NT2/D1 (cell line): Measurements from ENCODE around the gene FAHD1.

Experiments used
- DNase-seq: peaks from one replicate; pipeline ENCODE4 v3.0.0-alpha.2; 2011; ENCODE audit warnings: low read depth, low spot score
- H3K27me3 ChIP-seq: 2 replicates; pipeline ENCODE4 v1.6.0; 2011; ENCODE audit warnings: mild to moderate bottlenecking; ENCODE audit not compliant: insufficient read length, insufficient read depth
- H3K36me3 ChIP-seq: 2 replicates; pipeline ENCODE4 v1.6.1; 2011; ENCODE audit warnings: mild to moderate bottlenecking, low read length, mixed read lengths; ENCODE audit not compliant: insufficient read depth, insufficient read length
- H3K4me1 ChIP-seq: 2 replicates; pipeline ENCODE4 v1.5.1; 2011; ENCODE audit not compliant: insufficient read depth, insufficient read length
- H3K4me3 ChIP-seq: 2 replicates; pipeline ENCODE4 v1.5.1; 2011; ENCODE audit warnings: low read depth; ENCODE audit not compliant: insufficient read length
- H3K9ac ChIP-seq: 2 replicates; pipeline ENCODE4 v1.6.0; 2011; ENCODE audit warnings: low read depth; ENCODE audit not compliant: insufficient read length
- H3K9me3 ChIP-seq: 2 replicates; pipeline ENCODE4 v1.5.1; 2011; ENCODE audit warnings: mild to moderate bottlenecking, low read length; ENCODE audit not compliant: insufficient read depth
- SUZ12 ChIP-seq: IDR thresholded peaks from 2 replicates; pipeline ENCODE4 v1.6.1; 2011; ENCODE audit not compliant: insufficient read length, insufficient read depth; ENCODE audit errors: extremely low read depth
- YY1 ChIP-seq: IDR thresholded peaks from 2 replicates; pipeline ENCODE4 v1.6.1; 2011; ENCODE audit not compliant: insufficient read length, insufficient read depth
- ZNF274 ChIP-seq: IDR thresholded peaks from 2 replicates; pipeline ENCODE4 v1.6.1; 2011; ENCODE audit warnings: mild to moderate bottlenecking, low read depth, low read length

The FAHD1 gene

DNA sequence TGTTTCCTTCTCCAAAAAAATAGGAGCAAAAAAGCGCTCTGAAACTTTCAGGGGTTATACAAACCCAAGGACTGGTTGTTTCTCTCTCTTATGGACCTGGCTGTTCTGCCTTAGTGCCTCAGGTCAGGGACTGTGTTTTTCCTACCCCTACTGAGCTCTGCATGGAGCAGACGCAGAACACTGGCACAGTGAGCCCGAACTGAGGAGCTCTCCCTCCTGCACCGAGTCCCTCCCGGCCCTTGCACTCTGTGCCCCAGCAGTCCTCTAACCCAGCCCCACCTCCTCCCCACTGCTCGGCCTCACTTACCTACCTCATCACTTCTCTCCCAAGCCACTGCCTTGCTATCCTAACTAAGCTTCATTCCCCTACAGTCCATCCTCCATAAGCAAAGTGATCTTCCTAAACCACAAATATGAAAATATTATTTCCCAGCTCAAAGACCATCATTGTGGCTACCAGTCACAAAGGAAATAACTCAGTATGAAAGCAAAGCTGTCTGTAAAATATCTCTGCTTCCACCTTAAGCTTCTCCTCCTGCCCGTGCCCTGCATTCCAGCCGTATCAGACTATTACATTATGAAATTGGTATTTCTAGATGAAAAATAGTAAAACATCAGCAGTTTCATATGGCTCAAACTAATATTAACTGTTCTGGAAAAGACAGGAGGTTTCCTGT is 31.3 kb downstream of the FAHD1 start:
- TF ChIP-seq YY1 (no peak), ZNF274 (no peak), SUZ12 (no peak)
- Histone ChIP-seq H3K27me3 (no peaks in the 10 kb centered on the region), H3K9me3 (no peaks in the 10 kb centered on the region), H3K36me3 (no peaks in the 10 kb centered on the region), H3K9ac (no peak overlapping the region), H3K4me3 (no peak overlapping the region), H3K4me1 (no peaks in the 10 kb centered on the region)
- no peak for DNase-seq

DNA sequence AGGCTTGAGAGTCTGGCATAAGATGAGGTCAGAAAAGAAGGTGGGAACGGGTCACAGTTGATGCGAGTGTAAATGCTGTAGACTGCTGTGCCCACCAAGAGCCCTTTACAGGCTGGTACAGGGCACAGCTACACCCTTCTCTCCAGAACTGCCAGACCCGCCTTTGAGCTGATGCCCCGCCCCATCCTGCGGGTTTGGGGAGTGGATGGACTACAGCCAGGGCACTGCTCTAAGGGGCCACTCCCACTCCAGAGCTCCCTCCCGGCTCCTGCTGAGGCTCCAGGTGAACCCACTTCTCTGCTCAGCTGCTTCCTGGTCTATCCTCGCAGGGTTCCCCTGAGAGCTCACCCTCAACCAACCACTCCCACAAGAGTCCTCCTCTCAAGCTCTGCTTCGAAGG is 32.6 kb downstream of the FAHD1 start:
- Histone ChIP-seq H3K9me3 (no peaks in the 10 kb centered on the region), H3K4me1 (no peaks in the 10 kb centered on the region), H3K9ac (no peak overlapping the region), H3K4me3 (no peak overlapping the region), H3K36me3 (no peaks in the 10 kb centered on the region), H3K27me3 (no peaks in the 10 kb centered on the region)
- TF ChIP-seq ZNF274 (no peak), YY1 (no peak), SUZ12 (no peak)
- no peak for DNase-seq

DNA sequence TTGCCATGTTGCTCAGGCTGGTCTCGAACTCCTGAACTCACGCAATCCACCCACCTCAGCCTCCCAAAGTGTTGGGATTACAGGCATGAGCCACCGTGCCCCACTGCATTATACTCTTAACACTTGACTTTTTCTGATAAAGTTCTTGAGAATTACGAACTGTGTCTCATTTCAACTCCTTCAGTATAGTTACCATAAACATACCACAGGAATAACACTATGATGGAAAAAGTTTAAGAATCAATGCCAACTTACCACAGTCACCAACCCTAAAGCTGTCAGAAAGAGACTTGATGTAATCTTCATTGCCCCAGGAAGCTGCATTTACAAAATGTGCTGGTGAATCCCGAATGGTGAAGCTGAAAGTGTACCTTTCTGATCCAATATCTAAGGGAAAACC is 34.7 kb downstream of the FAHD1 start:
- no peak overlapping the region for H3K4me3 ChIP-seq
- no peaks in the 10 kb centered on the region for H3K27me3 ChIP-seq
- TF ChIP-seq SUZ12 (no peak), YY1 (no peak), ZNF274 (no peak)

DNA sequence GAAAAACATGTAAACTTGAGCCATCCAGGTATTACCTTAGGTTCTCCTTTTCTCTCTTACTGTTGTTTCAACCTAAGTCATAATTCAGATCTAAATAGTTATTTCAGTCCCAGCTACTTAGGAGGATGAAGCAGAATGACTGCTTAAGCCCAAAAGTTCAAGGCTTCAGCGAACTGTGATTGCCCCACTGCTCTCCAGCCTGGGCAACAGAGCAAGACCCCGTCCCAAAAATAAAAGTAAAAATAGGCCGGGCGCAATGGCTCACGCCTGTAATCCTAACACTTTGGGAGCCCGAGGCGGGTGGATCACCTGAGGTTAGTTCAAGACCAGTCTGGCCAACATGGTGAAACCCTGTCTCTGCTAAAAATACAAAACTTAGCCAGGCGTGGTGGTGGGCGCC is 35.4 kb downstream of the FAHD1 start:
- Histone ChIP-seq H3K4me1 (no peaks in the 10 kb centered on the region), H3K36me3 (no peaks in the 10 kb centered on the region), H3K27me3 (no peaks in the 10 kb centered on the region), H3K9me3 (no peaks in the 10 kb centered on the region), H3K9ac (no peak overlapping the region), H3K4me3 (no peak overlapping the region)
- DNase-seq, result no peak
- no peak for TF ChIP-seq YY1
- TF ChIP-seq SUZ12, result no peak
- no peak for TF ChIP-seq ZNF274

More for the DNA sequence above, 34.7 kb downstream of the FAHD1 start:
- H3K4me1 ChIP-seq, result no peaks in the 10 kb centered on the region
- H3K9ac ChIP-seq, result no peak overlapping the region
- no peaks in the 10 kb centered on the region for H3K9me3 ChIP-seq
- H3K36me3 ChIP-seq, result no peaks in the 10 kb centered on the region
- DNase-seq, result no peak

DNA sequence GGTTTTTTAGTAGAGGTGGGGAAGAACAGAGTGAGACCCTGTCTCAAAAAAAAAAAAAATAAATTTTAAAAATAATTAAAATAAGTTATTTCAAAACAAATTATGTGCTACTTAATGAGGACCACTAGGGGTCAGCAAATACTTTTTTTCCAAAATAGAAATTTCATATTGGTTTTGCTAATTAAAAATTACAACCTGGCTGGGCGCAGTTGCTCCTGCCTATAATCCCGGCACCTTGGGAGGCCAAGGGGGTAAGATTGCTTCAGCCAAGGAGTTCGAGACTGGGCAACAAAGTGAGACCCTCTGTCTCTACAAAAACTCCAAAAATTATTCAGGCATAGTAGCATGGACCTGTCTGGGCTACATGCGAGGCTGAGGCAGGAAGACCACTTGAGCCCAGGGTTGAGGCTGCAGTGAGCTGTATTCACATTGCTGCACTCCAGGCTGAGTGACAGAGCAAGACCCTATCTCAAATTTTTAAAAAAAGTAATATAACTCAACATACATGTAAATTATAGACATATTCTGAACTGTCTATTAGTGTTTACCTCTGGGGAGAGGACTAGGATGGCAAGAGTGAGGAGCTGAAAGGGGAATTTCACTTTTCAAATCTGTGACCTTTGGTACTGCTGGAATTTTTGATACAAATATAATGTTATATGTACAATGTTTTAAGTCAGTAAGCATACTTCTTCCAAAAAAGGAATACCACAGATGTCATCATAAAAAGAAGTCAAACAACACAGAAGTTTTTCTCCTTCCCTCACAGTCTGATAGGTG is 36.9 kb downstream of the FAHD1 start:
- Histone ChIP-seq H3K36me3 (no peaks in the 10 kb centered on the region), H3K9ac (no peak overlapping the region), H3K4me3 (no peak overlapping the region), H3K27me3 (no peaks in the 10 kb centered on the region), H3K4me1 (no peaks in the 10 kb centered on the region), H3K9me3 (no peaks in the 10 kb centered on the region)
- no peak for DNase-seq
- TF ChIP-seq SUZ12, result no peak
- TF ChIP-seq YY1, result no peak
- TF ChIP-seq ZNF274, result no peak

DNA sequence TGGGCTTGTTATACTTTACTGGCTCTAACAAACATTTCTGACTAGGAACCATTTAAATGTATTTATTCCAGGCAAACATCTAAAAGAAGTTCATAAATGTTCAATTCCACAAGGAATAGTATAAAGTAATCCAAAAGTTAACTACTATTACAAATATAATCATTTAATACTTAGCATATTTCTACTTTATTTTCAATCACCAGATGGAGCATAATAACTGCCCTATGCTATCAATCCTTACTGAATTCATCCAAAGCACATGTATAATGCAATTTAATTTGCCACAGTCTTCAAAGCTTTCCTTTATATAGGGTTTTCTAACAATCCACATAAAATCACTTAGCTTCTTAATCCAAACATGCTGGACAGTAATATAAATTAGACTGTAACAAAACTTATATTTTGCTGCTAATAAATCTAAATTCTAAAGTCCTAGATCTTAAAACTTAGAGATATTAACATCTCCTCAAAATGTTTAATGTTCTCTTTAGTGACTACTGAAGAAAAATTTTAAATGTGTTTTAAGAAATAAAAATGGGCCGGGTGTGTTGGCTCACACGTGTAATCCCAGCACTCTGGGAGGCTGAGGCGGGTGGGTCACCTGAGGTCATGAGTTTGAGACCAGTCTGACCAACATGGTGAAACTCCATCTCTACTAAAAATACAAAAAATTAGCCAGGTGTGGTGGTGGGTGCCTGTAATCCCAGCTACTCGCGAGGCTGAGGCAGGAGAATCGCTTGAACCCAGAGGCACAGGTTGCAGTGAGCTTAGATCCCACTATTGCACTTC is 39.1 kb downstream of the FAHD1 start:
- H3K36me3 ChIP-seq, result no peaks in the 10 kb centered on the region
- H3K27me3 ChIP-seq, result no peaks in the 10 kb centered on the region
- H3K4me3 ChIP-seq, result no peak overlapping the region
- TF ChIP-seq ZNF274 (no peak), SUZ12 (no peak), YY1 (no peak)
- DNase-seq, result no peak
- H3K9me3 ChIP-seq, result no peaks in the 10 kb centered on the region
- no peak overlapping the region for H3K9ac ChIP-seq
- H3K4me1 ChIP-seq, result no peaks in the 10 kb centered on the region

DNA sequence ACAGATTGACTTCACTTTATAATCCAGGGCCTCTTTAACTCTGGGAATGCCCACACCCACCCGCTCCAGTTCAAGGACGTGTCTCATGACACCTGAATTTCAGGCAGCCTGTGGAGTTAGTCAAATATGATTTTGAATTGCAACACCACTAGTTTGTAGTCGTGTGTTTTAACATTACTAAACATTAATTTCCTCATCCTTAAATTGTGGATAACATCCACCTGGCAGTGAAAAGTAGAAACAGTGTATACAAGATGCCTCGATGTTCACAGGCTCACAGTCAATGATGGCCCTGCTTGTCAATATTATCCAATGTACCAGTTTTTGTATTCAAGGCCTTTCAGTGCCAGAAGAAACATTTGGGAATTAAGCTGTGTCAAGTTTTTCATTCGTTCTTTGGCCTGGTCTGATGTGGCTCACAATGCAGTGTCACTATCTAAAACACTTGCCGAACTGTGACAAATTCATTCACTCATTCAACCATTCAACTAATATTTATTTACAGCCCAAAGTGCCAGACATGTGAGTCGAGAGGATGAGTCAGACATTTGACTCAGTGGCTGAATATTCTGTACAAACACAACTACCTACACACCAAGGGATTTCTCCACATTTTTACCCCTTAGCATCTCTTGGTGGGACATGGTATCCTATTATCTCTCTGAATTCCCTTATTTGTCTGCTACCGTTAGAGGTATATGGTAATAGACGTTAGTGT is 43.5 kb downstream of the FAHD1 start:
- H3K27me3 ChIP-seq, result peaks cover 4% of the 10 kb centered on the region
- no peak overlapping the region for H3K9ac ChIP-seq
- H3K4me1 ChIP-seq, result no peaks in the 10 kb centered on the region
- no peak overlapping the region for H3K4me3 ChIP-seq
- no peaks in the 10 kb centered on the region for H3K9me3 ChIP-seq
- DNase-seq, result no peak
- no peaks in the 10 kb centered on the region for H3K36me3 ChIP-seq
- no peak for TF ChIP-seq ZNF274
- TF ChIP-seq YY1, result no peak
